Activated T-helper 1 cell treated with Interleukin-2 at 50 U/mL for 16 hours (primary cell): ENCODE data around the gene GNAT1.
"Not testable (repeated sequence)": the region's sequence is repeated elsewhere in the genome, so short reads cannot be mapped to it uniquely, and the experiment has no call there.

Experiments used
- DNase-seq: peaks from one replicate; pipeline ENCODE4 v3.0.0-alpha.2; 2020; ENCODE audit warnings: low read depth

Gene GNAT1

DNA sequence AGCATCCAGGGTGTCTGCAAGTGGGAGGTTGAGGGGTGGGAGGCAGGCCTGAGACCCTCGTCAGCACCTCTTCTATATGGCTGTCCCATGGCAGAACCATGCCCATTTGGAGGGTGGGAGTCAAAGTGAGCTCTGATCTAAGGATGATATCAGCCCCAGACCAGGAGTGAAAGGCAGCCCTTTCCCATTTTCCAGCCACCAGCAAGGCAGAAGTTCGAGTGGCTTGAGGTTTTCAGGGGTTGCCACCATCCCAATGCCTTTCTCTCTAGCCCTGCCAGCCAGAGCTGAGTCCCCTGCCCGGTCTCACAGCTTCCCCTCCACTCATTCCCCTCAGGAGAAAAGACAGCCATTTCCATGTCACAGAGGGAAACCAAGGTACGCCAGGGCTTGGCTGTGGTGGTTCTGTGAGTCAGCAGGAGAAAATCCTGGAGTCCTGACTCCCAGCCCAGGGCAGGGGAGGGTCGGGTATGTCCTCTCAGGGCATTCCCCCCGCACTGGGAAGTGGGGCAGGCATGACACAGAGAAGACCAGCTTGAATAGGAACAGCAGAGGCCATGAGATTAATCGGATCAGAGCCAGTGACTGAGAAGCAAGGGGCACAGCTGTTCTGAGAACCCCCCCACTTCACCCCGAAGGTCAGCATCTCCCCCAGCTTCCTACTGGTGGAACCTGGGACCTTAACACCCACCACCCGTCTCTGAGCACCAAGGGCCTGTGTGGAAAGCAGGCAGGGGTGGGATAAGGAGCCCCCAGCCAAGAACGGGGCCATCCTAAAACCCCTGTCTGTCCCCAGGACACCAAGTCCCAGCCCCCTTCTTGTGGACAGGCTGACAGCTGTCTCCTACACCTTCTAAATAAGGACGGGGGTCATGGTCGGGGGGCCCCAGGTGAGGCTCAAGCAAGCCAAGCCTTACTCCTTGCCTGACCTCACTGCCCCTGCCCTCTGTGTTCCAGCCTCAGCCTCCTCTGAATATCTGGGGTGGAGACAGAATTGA, 12.7 kb downstream of the GNAT1 start:
- DNase-seq = no peak

DNA sequence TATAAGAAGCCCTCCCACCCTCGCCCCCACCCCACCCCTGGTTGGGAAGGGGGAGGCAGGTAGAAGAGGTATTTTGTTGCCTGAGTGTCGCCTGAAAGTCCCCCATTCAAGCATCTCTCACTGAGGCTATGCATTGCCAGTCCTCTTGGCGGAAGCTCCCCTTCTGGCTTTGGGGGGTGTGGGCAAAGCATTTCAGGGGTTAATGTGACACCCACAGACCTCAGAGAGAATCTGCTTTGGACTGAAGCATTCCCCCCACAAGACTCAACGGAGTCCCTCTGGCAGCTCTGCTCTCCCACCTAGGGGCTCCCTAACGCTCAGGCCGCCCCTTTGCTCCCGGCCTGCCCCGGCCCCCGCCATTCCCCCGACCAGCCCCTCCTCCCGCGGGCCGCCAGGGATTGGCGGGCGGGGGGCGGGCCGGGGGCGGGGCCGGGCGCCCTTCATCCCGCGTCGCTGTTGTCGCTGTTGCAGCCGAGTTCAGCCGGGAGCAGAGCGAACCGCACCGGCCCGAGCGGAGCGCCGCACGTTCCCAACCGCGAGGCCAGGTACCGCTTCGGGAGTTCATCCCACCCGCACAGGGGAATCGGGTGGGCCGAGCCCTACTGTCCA, 13.5 kb downstream of the GNAT1 start, which contains the start of gene SLC38A3:
TSS of gene SLC38A3 (plus strand) at position 468 of the 609 bp plus-strand sequence. CDS start 8,929 bp downstream, outside the sequence.
- DNase-seq = no peak

GRCh38 chr3:50205413-50206276, 14.2 kb downstream of the GNAT1 start:
- DNase-seq = no peak

GRCh38 chr3:50207359-50208042, 16.1 kb downstream of the GNAT1 start:
- no peak for DNase-seq

DNA sequence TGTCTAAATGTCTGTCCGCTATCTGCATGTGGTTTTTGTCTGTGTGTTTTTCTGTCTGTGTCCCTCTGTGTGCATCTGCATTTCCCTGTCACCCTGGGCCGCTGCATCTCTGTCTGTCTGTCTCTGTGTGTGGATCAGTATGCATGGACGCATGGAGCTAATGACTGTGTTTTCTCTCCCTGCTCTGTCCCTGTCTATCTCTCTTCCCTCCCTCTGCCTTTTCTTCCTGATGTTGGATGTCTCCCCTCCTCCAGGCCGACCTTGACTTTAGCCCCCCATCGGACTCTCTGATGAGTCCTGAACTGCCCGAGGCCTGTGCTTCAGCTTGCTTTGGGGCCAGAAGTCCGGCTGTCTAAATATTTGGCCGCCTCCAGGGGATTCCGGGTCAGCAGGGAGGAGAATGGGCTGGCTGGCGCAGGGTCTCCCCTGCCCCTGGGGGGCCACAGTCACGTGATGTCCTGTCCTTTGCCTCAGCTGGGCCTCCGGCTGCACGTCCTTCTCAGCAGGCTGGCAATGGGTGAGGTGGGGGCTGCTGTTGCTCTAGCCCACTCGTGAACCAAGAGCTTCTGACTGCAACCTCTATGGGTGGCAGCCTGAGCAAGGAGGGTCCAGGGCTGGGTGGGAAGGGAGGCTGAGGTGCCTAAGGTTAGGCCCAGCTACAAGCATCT, 17.4 kb downstream of the GNAT1 start:
- DNase-seq = no peak

- no peak for DNase-seq
These were observed 18.7 kb downstream of the GNAT1 start for GRCh38 chr3:50210176-50210509.

GRCh38 chr3:50210510-50211367, 19.3 kb downstream of the GNAT1 start:
- no peak for DNase-seq

DNA sequence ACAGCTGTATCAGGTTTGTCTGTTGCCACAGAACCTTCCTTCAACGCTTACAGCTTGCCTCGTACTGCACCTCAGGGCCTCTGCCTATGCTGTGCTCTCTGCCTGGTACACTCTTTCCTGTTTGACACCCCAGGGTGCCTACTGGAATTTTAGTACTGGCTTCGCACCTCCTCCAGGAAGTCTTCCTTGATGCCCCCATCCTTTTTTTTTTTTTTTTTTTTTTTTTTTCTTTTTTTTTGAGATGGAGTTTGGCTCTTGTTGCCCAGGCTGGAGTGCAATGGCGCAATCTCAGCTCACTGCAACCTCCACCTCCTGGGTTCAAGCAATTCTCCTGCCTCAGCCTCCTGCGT, 19.9 kb downstream of the GNAT1 start:
- not testable (repeated sequence) for DNase-seq

DNA sequence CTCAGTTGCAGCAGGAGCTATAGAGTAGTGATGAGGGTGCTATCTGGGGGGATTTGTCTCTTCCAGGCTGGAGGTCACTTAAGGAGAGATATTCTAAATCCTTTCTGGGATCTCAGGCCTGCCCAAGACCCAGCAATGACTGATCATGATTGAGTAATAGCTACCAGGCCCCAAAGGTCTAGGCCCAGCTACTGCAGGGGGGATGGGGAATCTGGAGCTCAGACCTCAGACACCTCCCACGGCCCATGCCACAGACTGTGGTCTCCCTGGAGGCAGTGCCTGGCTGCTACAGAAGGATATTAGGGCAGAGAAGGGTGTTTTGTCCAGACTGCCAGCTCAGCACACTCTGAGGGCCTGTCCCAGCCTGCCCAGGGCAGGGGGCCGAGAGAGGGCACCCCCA, 20.5 kb downstream of the GNAT1 start:
- no peak for DNase-seq

DNA sequence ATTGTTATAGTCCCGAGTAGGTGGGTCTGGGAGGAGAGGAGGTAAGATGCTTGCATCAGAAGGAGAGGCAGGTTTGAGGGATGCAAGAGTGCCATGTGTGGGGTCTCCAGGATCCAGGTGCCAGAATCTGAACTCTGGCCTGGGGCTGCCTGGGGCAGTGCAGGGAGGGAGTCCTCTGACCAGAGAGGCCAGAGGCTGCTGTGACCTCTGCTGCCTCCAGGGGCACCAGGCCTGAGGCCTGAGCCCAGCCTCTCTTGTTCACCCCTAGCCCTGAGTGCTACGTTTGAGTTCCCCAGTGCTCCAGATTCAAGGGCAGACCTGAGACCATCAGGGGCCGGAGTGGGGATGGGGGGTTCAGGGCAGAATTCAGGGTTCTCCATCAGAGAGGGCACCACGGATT, 21.1 kb downstream of the GNAT1 start:
- no peak for DNase-seq

GRCh38 chr3:50212971-50213370, 21.6 kb downstream of the GNAT1 start:
- no peak for DNase-seq

- no peak for DNase-seq
These were observed 22.0 kb downstream of the GNAT1 start for GRCh38 chr3:50213373-50213772.

GRCh38 chr3:50214824-50215223, 23.4 kb downstream of the GNAT1 start:
- no peak for DNase-seq

- DNase-seq = no peak
These were observed 24.1 kb downstream of the GNAT1 start for GRCh38 chr3:50215529-50215928.

GRCh38 chr3:50217681-50218080, 26.3 kb downstream of the GNAT1 start:
- DNase-seq = no peak

DNA sequence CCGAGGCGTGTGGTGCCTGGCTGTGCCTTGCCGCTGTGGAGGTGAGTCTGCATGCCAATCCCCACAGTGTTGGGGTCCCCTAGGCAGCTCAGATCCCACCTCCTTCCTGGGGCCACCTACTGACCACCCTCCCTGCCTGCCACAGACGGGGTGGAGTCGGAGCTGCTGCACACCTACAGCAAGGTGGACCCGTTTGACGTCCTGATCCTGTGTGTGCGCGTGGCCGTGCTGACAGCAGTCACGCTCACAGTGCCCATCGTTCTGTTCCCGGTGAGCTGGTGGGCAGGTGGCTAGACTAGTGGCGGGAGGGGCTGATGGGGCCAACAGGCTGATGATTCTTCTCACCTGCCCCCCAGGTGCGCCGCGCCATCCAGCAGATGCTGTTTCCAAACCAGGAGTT, 27.0 kb downstream of the GNAT1 start:
- no peak for DNase-seq

- no peak for DNase-seq
These were observed 27.9 kb downstream of the GNAT1 start for GRCh38 chr3:50219285-50219684.

DNA sequence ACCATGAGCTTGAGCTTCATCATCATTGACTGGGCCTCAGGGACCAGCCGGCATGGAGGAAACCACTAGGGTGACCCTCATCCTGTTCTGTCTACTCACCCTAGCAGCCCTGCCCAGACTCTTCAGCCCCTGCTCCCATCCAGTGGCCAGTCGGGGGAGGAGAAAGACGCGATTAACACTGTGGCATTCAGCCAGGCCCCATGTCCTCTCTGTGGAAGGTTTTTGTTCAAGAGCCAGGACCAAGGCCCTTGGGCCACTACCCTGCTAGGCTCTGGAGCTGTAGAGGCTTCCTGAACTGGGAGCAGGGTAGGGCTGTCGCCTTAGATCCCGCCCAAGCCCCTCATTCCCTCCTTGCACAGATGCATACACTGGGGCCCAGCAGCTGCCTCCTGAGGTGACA, 28.7 kb downstream of the GNAT1 start:
- DNase-seq = no peak

DNA sequence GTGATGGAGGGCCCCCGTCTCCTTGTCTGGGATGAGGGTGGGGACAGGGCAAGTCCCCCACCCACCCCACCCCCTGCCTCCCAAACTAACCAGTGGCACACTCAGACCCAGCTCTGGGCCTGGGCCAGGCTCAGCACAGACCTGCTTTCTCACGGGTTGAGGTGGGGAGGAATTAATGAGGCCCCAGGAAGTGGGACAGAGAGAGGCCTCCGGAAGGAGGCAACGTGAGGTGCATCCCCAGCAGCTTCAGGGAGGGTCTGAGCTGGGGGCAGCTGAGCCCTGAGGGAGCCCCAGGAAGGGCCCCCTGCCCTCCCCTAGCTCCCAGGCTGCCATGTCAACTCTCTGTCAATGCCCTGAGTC, 29.6 kb downstream of the GNAT1 start:
- DNase-seq = no peak

DNA sequence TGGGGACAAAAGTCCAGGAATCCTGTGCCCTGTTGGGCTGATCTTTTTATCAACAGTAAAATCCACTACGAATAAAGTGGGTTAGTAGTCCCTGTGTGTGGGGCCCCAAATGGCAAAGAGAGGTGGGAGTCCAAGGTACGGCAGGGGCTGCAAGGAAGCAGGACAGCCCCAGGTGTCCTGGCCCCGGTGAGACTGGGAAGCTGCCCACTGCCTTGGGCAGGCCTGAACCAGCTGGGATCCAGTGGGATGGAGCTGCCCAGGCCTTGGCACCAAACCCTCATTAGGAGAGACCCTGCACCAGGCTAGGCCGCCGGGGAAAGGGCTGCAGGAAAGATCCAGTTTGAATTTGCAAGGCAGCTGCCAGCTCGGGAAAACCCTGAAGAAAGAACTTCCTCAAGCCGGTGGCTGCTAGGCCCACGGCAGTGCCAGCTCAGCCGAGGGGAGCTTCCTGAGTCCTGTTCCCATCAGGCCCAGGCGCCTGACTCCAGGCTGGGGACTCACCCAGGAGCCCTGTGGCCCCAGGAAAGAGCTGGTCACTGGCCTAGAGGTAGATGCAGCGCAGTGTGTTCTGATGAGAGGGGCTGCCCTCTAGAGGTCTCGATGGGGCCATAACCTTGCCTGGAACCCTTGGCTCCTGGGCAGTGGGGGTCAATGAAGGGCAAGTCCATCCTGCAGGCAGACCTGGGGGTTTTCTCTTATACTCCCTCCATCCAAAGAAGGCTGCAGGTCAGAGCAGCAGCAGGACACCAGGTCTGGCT, 30.2 kb downstream of the GNAT1 start:
- DNase-seq = no peak
